ENCODE measurements around the gene HDHD3. TPM values are rescaled to one million over a fixed set of nuclear protein-coding genes. Genes with fewer than 3 reads are reported as not detected.

Gene HDHD3
- polyA plus RNA-seq, 1 donor from 2014 or later = 48.0 TPM

GRCh38 chr9:113341712-113342410, 34.9 kb downstream of the HDHD3 start:
- peak overlapping the region in 1 of 4 donors; percentile 60 for H3K4me3 Mint-ChIP-seq
- H3K27ac Mint-ChIP-seq = no peak overlapping the region
- H3K4me1 Mint-ChIP-seq = peaks cover 2 to 7% (median 5%) of the 10 kb centered on the region in 3 donors
- H3K27me3 Mint-ChIP-seq = no peaks in the 10 kb centered on the region
- no peaks in the 10 kb centered on the region for H3K9me3 Mint-ChIP-seq
- no peaks in the 10 kb centered on the region for H3K36me3 Mint-ChIP-seq

- H3K36me3 Mint-ChIP-seq = no peaks in the 10 kb centered on the region
- peak within 1 kb of the TSS; percentile 83 to 94 (median 89) for H3K4me3 Mint-ChIP-seq
- H3K27ac Mint-ChIP-seq = peak within 1 kb of the TSS in 2 of 3 donors; percentile 66 to 88
- no peaks in the 10 kb centered on the region for H3K27me3 Mint-ChIP-seq
- H3K9me3 Mint-ChIP-seq = no peaks in the 10 kb centered on the region
- peaks cover 2 to 7% (median 5%) of the 10 kb centered on the region in 3 donors for H3K4me1 Mint-ChIP-seq
Observed at GRCh38 chr9:113340011-113340699, 36.6 kb downstream of the HDHD3 start, which contains the start of gene WDR31. WDR31 (minus strand) TSS chr9:113340275; CDS start chr9:113332022, 8,253 bp downstream.

DNA sequence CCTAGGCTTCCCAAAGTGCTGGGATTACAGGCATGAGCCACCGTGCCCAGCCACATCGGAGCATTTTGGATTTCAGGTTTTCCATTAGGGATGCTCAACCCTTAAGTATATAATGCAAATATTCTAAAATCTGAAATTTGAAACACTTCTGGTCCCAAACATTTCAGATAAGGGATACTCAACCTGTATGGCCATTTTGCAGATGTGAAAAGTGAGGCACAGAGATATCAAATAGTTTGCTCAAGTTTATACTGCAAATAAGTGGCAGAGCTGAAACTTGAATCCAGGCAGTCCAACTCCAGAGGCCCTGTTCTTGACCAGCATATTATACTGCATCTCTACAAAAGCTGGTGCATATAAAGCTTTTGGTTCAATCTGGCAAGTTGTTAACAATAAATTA, 39.1 kb downstream of the HDHD3 start:
- Mint-ChIP-seq H3K27ac (no peak overlapping the region), H3K9me3 (no peaks in the 10 kb centered on the region), H3K36me3 (no peaks in the 10 kb centered on the region), H3K4me3 (peak overlapping the region in 3 of 4 donors; percentile 17 to 43 (median 31)), H3K27me3 (no peaks in the 10 kb centered on the region), H3K4me1 (peaks cover 2 to 7% (median 5%) of the 10 kb centered on the region in 3 donors)

GRCh38 chr9:113331780-113332179, 45.0 kb downstream of the HDHD3 start:
- Mint-ChIP-seq H3K36me3 (peaks cover 4% of the 10 kb centered on the region), H3K4me1 (peaks cover 0 to 2% (median 0%) of the 10 kb centered on the region in 3 donors), H3K4me3 (no peak overlapping the region), H3K27ac (no peak overlapping the region), H3K9me3 (peaks cover 0 to 4% (median 3%) of the 10 kb centered on the region in 3 donors), H3K27me3 (no peaks in the 10 kb centered on the region)

DNA sequence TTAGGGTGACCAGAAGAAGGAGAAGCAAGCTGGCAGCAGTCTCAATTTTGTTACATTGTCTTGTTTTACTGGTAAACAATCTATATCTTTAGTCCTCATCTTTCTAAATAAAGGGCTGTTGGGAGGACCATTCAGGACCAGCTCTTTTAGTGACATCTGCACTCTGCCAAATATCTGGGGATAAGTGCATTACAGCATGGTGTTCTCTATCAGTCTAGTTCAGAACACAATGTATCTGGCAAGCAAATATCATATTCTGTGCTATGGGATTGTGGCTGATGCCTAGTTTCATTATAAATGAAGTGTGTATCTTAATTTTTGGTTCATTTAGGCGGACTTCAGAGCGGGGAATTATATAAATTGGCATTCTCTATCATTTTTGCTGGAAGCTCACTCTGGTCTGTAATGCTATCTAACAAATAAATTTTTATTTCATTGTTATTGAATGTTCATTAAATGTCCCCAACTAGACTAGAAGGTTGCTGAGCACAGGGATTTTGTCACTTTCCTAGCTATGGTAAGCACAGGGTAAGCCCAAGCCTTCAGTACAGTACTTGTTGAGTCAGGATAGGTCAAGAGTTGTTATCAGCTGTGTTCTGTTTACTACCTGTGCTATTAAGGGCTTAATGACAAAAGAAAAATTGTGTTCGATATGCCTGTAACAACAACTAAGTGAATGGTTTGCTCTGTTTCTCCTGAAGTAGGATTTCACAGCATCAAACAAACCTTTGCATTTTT, 48.6 kb downstream of the HDHD3 start:
- peaks cover 4% of the 10 kb centered on the region for H3K36me3 Mint-ChIP-seq
- H3K9me3 Mint-ChIP-seq = peaks cover 0 to 4% (median 3%) of the 10 kb centered on the region in 3 donors
- H3K4me1 Mint-ChIP-seq = peaks cover 0 to 2% (median 0%) of the 10 kb centered on the region in 3 donors
- H3K27me3 Mint-ChIP-seq = no peaks in the 10 kb centered on the region
- H3K27ac Mint-ChIP-seq = no peak overlapping the region
- H3K4me3 Mint-ChIP-seq = no peak overlapping the region

GRCh38 chr9:113326230-113326629, 50.6 kb downstream of the HDHD3 start:
- Mint-ChIP-seq H3K27ac (no peak overlapping the region), H3K4me1 (peaks cover 0 to 2% (median 0%) of the 10 kb centered on the region in 3 donors), H3K36me3 (peaks cover 4% of the 10 kb centered on the region), H3K27me3 (no peaks in the 10 kb centered on the region), H3K9me3 (no peaks in the 10 kb centered on the region), H3K4me3 (no peak overlapping the region)

Other genes with a start within 250 kb of the HDHD3 start
- gene SLC31A2, start 226.0 kb downstream of the HDHD3 start, polyA plus RNA-seq = 0.85 TPM
- 16.8 TPM for gene FKBP15, start 155.7 kb downstream of the HDHD3 start, polyA plus RNA-seq
- gene SLC31A1, start 155.4 kb downstream of the HDHD3 start, polyA plus RNA-seq = 1.9 TPM
- 135 TPM for gene CDC26, start 101.4 kb downstream of the HDHD3 start, polyA plus RNA-seq
- 23.4 TPM for gene PRPF4, start 101.3 kb downstream of the HDHD3 start, polyA plus RNA-seq
- gene RNF183, start 73.6 kb downstream of the HDHD3 start, polyA plus RNA-seq = not detected
- 0.13 TPM for gene WDR31, start 36.7 kb downstream of the HDHD3 start, polyA plus RNA-seq
- 1.3 TPM for gene BSPRY, start 27.4 kb downstream of the HDHD3 start, polyA plus RNA-seq
- gene ALAD, start 24.3 kb upstream of the HDHD3 start, polyA plus RNA-seq = 19.9 TPM
- 83.2 TPM for gene POLE3, start 33.7 kb upstream of the HDHD3 start, polyA plus RNA-seq
- gene C9orf43, start 33.8 kb upstream of the HDHD3 start, polyA plus RNA-seq = not detected
- gene RGS3, start 86.7 kb upstream of the HDHD3 start, polyA plus RNA-seq = 16.2 TPM

Measured in IgD-negative memory B cell (primary cell).